NCI-H1417 treated with DMSO at 0.1 percent for 48 hours (cell line): ENCODE measurements around the gene ZNF324B.
"Not testable (repeated sequence)": the region's sequence is repeated elsewhere in the genome, so short reads cannot be mapped to it uniquely, and the experiment has no call there.

ENCODE experiments used
- DNase-seq: peaks from one replicate; lab custom pipeline; 2025; lab: John Stamatoyannopoulos, UW

ZNF324B gene

GRCh38 chr19:58451358-58452101 lies at the start of gene ZNF324B:
TSS of gene ZNF324B (plus strand) at chr19:58451622. CDS start at chr19:58453702, 2,080 bp downstream.
- peak; percentile 68 for DNase-seq

GRCh38 chr19:58401840-58402421 lies 49.5 kb upstream of the ZNF324B start:
- no peak for DNase-seq

GRCh38 chr19:58403920-58404478 lies 47.4 kb upstream of the ZNF324B start:
- DNase-seq: not testable (repeated sequence)

- DNase-seq: no peak
Observed at GRCh38 chr19:58406818-58407657, 44.4 kb upstream of the ZNF324B start.

GRCh38 chr19:58407658-58408151 lies 43.7 kb upstream of the ZNF324B start:
- no peak for DNase-seq

- DNase-seq: peak; percentile 45
Observed at GRCh38 chr19:58408152-58409009, 43.0 kb upstream of the ZNF324B start, which contains the start of gene ZNF584. TSS of gene ZNF584 (plus strand) at chr19:58408649. CDS start at chr19:58409148, 499 bp downstream.

- no peak for DNase-seq
Observed at GRCh38 chr19:58409010-58409790, 42.2 kb upstream of the ZNF324B start.

- DNase-seq: no peak
Observed at GRCh38 chr19:58416604-58417003, 34.8 kb upstream of the ZNF324B start.

- no peak for DNase-seq
Observed at GRCh38 chr19:58417071-58417470, 34.4 kb upstream of the ZNF324B start.

GRCh38 chr19:58428617-58429016 lies 22.8 kb upstream of the ZNF324B start:
- no peak for DNase-seq

GRCh38 chr19:58429745-58430144 lies 21.7 kb upstream of the ZNF324B start:
- no peak for DNase-seq

GRCh38 chr19:58434217-58434616 lies 17.2 kb upstream of the ZNF324B start:
- no peak for DNase-seq

GRCh38 chr19:58439576-58440554 lies 11.6 kb upstream of the ZNF324B start, which contains the start of gene ZNF132:
TSS of gene ZNF132 (minus strand) at chr19:58440153. CDS start at chr19:58439821, 332 bp downstream.
- peak; percentile 80 for DNase-seq

GRCh38 chr19:58440556-58440955 lies 10.9 kb upstream of the ZNF324B start:
- DNase-seq: no peak

GRCh38 chr19:58442986-58443385 lies 8.4 kb upstream of the ZNF324B start:
- not testable (repeated sequence) for DNase-seq

GRCh38 chr19:58448860-58449259 lies 2.6 kb upstream of the ZNF324B start:
- DNase-seq: not testable (repeated sequence)

- DNase-seq: not testable (repeated sequence)
Observed at GRCh38 chr19:58449980-58450379, 1.4 kb upstream of the ZNF324B start.

GRCh38 chr19:58450856-58451357 lies 515 bp upstream of the ZNF324B start:
- DNase-seq: no peak

GRCh38 chr19:58453743-58454142 lies 2.3 kb downstream of the ZNF324B start:
- DNase-seq: no peak
